Activated naive CD4-positive, alpha-beta T cell treated with anti-CD3 and anti-CD28 coated beads, Interleukin-2, amount 50 U/mL, for 24 hours (primary cell): ENCODE data around the gene PCDHB6.
"Not testable (repeated sequence)": the region's sequence is repeated elsewhere in the genome, so short reads cannot be mapped to it uniquely, and the experiment has no call there.

Experiments
- H3K27ac Mint-ChIP-seq: one replicate; pipeline ENCODE4 v1.8.0; 2021; ENCODE audit warnings: mild to moderate bottlenecking, mixed read lengths
- H3K27me3 Mint-ChIP-seq: one replicate; pipeline ENCODE4 v1.8.0; 2021; ENCODE audit warnings: mixed read lengths
- H3K36me3 Mint-ChIP-seq: one replicate; pipeline ENCODE4 v1.8.0; 2021; ENCODE audit warnings: mixed read lengths
- H3K4me1 Mint-ChIP-seq: one replicate; pipeline ENCODE4 v1.8.0; 2021; ENCODE audit warnings: mixed read lengths
- H3K4me3 Mint-ChIP-seq: one replicate; pipeline ENCODE4 v1.8.0; 2021; ENCODE audit warnings: mild to moderate bottlenecking, mixed read lengths
- H3K9me3 Mint-ChIP-seq: one replicate; pipeline ENCODE4 v1.8.0; 2021; ENCODE audit warnings: mixed read lengths

The PCDHB6 gene

DNA sequence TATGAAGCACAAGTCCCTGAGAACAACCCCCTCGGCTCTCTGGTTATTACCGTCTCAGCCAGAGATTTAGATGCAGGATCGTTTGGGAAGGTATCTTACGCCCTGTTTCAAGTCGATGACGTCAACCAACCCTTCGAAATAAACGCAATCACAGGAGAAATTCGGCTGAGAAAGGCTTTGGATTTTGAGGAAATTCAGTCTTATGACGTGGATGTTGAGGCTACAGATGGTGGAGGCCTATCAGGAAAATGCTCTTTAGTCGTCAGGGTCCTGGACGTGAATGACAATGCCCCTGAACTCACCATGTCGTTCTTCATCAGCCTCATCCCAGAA, 1.1 kb downstream of the PCDHB6 start:
- Mint-ChIP-seq H3K27ac (no peak overlapping the region), H3K4me1 (peaks cover 4% of the 10 kb centered on the region), H3K27me3 (peaks cover 45% of the 10 kb centered on the region), H3K4me3 (no peak overlapping the region), H3K36me3 (peaks cover 14% of the 10 kb centered on the region), H3K9me3 (peaks cover 22% of the 10 kb centered on the region)

DNA sequence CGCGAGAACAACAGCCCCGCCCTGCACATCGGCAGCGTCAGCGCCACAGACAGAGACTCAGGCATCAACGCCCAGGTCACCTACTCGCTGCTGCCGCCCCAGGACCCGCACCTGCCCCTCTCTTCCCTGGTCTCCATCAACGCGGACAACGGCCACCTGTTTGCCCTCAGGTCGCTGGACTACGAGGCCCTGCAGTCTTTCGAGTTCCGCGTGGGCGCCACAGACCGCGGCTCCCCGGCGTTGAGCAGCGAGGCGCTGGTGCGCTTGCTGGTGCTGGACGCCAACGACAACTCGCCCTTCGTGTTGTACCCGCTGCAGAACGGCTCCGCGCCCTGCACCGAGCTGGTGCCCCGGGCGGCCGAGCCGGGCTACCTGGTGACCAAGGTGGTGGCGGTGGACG, 1.8 kb downstream of the PCDHB6 start:
- not testable (repeated sequence) for H3K4me3 Mint-ChIP-seq, H3K27ac Mint-ChIP-seq, H3K4me1 Mint-ChIP-seq
- peaks cover 29% of the 10 kb centered on the region for H3K9me3 Mint-ChIP-seq
- H3K36me3 Mint-ChIP-seq, result peaks cover 16% of the 10 kb centered on the region
- H3K27me3 Mint-ChIP-seq, result peaks cover 47% of the 10 kb centered on the region

DNA sequence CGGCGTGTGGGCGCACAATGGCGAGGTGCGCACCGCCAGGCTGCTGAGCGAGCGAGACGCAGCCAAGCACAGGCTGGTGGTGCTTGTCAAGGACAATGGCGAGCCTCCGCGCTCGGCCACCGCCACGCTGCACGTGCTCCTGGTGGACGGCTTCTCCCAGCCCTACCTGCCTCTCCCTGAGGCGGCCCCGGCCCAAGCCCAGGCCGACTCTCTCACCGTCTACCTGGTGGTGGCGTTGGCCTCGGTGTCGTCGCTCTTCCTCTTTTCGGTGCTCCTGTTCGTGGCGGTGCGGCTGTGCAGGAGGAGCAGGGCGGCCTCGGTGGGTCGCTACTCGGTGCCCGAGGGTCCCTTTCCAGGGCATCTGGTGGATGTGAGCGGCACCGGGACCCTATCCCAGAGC, 2.2 kb downstream of the PCDHB6 start:
- not testable (repeated sequence) for H3K4me3 Mint-ChIP-seq

DNA sequence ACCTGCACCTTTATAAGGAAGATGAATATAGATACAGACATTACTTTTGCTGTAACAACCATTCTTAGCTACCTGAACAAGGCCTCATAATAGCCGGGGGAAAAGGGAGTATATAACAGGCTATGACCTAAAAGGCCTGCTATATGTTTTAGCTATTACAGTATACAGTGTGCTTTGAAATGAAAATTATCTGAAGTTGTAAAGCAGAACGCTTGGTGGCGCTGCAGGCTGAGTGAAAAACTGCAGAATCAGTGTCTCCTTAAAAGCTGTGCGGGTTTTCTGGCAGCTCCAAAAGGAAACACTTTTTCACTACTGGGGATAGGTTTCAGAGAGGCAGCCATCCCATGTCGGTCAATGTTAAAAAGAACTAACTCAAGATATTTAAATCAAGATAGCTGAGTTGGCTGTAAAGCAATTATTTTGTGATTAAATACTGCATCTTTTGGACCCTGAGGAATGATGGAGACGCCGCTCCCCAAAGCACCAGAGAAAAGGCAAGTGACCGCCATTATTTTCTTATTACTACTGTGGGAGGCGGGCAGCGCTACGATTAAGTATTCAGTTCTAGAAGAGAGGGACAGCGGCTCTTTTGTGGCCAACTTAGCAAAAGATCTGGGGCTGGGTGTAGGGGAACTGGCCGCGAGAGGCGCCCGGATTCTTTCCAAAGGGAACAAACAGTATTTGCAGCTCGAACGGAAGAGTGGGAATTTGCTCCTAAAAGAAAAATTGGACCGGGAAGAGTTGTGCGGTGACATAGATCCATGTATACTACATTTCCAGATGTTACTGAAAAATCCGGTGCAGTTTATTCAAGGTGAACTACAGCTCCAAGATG, 5.9 kb downstream of the PCDHB6 start:
- Mint-ChIP-seq H3K27me3 (peaks cover 38% of the 10 kb centered on the region), H3K27ac (no peak overlapping the region), H3K36me3 (peaks cover 13% of the 10 kb centered on the region), H3K4me3 (no peak overlapping the region), H3K9me3 (peaks cover 25% of the 10 kb centered on the region), H3K4me1 (no peaks in the 10 kb centered on the region)

More for the DNA sequence above, 2.2 kb downstream of the PCDHB6 start:
- H3K4me1 Mint-ChIP-seq, H3K27ac Mint-ChIP-seq: not testable (repeated sequence)
- Mint-ChIP-seq H3K9me3 (peaks cover 34% of the 10 kb centered on the region), H3K36me3 (peaks cover 17% of the 10 kb centered on the region), H3K27me3 (peaks cover 49% of the 10 kb centered on the region)

DNA sequence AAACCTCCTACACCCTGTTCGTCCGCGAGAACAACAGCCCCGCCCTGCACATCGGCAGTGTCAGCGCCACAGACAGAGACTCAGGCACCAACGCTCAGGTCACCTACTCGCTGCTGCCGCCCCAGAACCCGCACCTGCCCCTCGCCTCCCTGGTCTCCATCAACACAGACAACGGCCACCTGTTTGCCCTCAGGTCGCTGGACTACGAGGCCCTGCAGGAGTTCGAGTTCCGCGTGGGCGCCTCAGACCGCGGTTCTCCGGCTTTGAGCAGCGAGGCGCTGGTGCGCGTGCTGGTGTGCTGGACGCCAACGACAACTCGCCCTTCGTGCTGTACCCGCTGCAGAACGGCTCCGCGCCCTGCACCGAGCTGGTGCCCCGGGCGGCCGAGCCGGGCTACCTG, 7.5 kb downstream of the PCDHB6 start:
- H3K27ac Mint-ChIP-seq, H3K36me3 Mint-ChIP-seq: not testable (repeated sequence)

DNA sequence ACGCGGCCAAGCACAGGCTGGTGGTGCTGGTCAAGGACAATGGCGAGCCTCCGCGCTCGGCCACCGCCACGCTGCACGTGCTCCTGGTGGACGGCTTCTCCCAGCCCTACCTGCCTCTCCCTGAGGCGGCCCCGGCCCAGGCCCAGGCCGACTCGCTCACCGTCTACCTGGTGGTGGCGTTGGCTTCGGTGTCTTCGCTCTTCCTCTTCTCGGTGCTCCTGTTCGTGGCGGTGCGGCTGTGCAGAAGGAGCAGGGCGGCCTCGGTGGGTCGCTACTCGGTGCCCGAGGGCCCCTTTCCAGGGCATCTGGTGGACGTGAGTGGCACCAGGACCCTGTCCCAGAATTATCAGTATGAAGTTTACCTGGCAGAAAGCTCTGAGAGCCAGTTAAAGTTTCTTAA, 8.0 kb downstream of the PCDHB6 start:
- not testable (repeated sequence) for H3K36me3 Mint-ChIP-seq, H3K27ac Mint-ChIP-seq, H3K4me3 Mint-ChIP-seq, H3K4me1 Mint-ChIP-seq
- Mint-ChIP-seq H3K9me3 (peaks cover 22% of the 10 kb centered on the region), H3K27me3 (peaks cover 27% of the 10 kb centered on the region)

More for the DNA sequence above, 7.5 kb downstream of the PCDHB6 start:
- Mint-ChIP-seq H3K9me3 (peaks cover 25% of the 10 kb centered on the region), H3K27me3 (peaks cover 30% of the 10 kb centered on the region)
- not testable (repeated sequence) for H3K4me1 Mint-ChIP-seq, H3K4me3 Mint-ChIP-seq

DNA sequence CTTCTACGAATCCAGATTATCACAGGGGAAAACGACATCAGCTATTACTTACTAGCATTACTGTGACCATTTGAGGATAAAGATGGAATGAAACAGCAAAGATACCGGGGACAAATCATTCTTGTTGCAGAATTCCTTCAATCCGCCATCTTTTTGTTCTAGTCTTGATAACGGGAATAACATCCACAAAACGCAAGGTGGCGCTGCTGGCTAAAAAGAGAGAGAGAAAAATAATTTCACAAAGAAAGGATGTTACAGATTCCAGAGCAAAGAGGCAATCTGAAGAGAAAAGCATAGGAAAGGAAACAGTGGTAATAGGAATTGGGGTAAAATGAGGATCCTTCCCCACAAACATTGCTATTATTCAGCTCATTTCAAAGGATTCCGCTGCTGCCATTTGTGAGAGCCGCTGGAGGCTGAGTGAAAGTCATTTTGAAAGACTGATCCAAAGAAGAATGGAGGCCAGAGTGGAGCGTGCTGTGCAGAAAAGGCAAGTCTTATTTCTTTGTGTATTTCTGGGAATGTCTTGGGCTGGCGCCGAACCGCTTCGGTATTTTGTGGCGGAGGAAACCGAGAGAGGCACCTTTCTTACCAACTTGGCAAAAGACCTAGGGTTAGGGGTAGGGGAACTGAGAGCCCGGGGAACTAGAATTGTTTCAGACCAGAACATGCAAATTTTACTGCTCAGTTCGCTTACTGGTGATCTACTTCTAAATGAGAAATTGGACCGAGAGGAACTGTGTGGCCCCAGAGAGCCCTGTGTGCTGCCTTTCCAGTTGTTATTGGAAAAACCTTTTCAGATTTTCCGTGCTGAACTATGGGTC, 22.7 kb downstream of the PCDHB6 start, which contains the start of gene PCDHB7:
Gene PCDHB7, plus strand, starts transcription at position 264 of the 824 bp plus-strand sequence. Its CDS starts 192 bp downstream, at position 456.
- no peak within 1 kb of the TSS for H3K4me3 Mint-ChIP-seq
- peaks cover 4% of the 10 kb centered on the region for H3K4me1 Mint-ChIP-seq
- H3K27me3 Mint-ChIP-seq, result peaks cover 34% of the 10 kb centered on the region
- no peak within 1 kb of the TSS for H3K27ac Mint-ChIP-seq
- no peaks in the 10 kb centered on the region for H3K36me3 Mint-ChIP-seq
- peaks cover 11% of the 10 kb centered on the region for H3K9me3 Mint-ChIP-seq

DNA sequence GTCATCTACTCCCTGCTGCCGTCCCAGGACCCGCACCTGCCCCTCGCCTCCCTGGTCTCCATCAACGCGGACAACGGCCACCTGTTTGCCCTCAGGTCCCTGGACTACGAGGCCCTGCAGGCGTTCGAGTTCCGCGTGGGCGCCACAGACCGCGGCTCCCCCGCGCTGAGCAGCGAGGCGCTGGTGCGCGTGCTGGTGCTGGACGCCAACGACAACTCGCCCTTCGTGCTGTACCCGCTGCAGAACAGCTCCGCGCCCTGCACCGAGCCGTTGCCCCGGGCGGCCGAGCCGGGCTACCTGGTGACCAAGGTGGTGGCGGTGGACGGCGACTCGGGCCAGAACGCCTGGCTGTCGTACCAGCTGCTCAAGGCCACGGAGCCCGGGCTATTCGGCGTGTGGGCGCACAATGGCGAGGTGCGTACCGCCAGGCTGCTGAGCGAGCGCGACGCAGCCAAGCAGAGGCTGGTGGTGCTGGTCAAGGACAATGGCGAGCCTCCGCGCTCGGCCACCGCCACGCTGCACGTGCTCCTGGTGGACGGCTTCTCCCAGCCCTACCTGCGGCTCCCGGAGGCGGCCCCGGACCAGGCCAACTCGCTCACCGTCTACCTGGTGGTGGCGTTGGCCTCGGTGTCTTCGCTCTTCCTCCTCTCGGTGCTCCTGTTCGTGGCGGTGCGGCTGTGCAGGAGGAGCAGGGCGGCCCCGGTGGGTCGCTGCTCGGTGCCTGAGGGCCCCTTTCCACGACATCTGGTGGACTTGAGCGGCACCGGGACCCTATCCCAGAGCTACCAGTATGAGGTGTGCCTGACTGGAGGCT, 24.6 kb downstream of the PCDHB6 start:
- H3K36me3 Mint-ChIP-seq, H3K27ac Mint-ChIP-seq, H3K4me3 Mint-ChIP-seq, H3K4me1 Mint-ChIP-seq, H3K9me3 Mint-ChIP-seq: not testable (repeated sequence)
- peaks cover 21% of the 10 kb centered on the region for H3K27me3 Mint-ChIP-seq

DNA sequence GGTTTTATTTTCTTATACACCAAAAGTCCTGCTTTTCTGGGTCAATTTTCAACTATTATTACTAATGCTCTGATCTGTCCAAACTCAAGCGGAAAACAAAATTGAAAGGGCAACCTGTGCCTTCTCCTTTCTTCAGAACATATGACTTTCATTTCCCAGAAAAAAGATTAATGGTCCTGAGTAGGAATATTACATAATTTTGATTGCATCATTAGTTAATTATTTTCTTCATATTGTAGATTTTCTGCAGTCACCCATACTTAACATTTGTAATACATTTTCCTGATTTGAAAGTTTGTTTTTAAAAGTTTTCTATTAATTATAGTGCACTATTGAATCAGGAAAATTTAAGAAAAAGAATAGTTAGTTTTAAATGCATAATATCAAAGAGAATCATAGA, 26.1 kb downstream of the PCDHB6 start:
- Mint-ChIP-seq H3K36me3 (no peaks in the 10 kb centered on the region), H3K4me3 (no peak overlapping the region), H3K27ac (no peak overlapping the region), H3K27me3 (peaks cover 23% of the 10 kb centered on the region), H3K9me3 (peaks cover 10% of the 10 kb centered on the region), H3K4me1 (peaks cover 4% of the 10 kb centered on the region)

DNA sequence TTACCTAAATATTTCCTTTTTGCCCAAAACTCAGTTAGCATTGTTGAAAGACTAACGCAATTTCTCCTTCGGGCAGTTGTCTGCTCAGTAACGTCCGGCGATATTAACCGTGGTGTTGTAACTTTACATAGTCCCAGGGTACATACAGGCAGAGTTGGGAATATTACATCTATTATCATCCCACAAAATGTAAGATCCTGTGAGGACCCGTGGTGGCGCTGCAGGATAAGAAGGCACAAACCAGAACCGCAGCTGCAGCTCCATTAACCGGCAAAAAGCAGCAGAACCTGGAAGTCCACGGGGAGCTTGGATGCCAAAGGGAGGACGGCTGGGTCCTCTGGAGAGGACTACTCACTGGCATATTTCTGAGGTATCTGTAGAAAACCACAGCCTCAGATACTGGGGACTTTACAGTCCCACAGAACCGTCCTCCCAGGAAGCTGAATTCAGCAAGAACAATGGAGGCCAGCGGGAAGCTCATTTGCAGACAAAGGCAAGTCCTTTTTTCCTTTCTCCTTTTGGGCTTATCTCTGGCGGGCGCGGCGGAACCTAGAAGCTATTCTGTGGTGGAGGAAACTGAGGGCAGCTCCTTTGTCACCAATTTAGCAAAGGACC, 27.8 kb downstream of the PCDHB6 start, which contains the start of gene PCDHB8:
Gene PCDHB8, plus strand, starts transcription at position 214 of the 615 bp plus-strand sequence. Its CDS starts 245 bp downstream, at position 459.
- H3K9me3 Mint-ChIP-seq, result peaks cover 11% of the 10 kb centered on the region
- H3K36me3 Mint-ChIP-seq, H3K27ac Mint-ChIP-seq, H3K4me1 Mint-ChIP-seq, H3K4me3 Mint-ChIP-seq: not testable (repeated sequence)
- H3K27me3 Mint-ChIP-seq, result peaks cover 32% of the 10 kb centered on the region

DNA sequence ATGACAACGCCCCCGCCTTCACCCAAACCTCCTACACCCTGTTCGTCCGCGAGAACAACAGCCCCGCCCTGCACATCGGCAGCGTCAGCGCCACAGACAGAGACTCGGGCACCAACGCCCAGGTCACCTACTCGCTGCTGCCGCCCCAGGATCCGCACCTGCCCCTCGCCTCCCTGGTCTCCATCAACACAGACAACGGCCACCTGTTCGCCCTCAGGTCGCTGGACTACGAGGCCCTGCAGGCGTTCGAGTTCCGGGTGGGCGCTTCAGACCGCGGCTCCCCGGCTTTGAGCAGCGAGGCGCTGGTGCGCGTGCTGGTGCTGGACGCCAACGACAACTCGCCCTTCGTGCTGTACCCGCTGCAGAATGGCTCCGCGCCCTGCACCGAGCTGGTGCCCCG, 29.5 kb downstream of the PCDHB6 start:
- not testable (repeated sequence) for H3K27ac Mint-ChIP-seq, H3K36me3 Mint-ChIP-seq, H3K4me3 Mint-ChIP-seq

DNA sequence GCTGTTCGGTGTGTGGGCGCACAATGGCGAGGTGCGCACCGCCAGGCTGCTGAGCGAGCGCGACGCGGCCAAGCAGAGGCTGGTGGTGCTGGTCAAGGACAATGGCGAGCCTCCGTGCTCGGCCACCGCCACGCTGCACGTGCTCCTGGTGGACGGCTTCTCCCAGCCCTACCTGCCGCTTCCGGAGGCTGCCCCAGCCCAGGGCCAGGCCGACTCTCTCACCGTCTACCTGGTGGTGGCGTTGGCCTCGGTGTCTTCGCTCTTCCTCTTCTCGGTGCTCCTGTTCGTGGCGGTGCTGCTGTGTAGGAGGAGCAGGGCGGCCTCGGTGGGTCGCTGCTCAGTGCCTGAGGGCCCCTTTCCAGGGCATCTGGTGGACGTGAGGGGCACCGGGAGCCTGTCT, 30.0 kb downstream of the PCDHB6 start:
- H3K4me1 Mint-ChIP-seq, H3K4me3 Mint-ChIP-seq, H3K27ac Mint-ChIP-seq, H3K36me3 Mint-ChIP-seq: not testable (repeated sequence)
- H3K9me3 Mint-ChIP-seq, result peaks cover 20% of the 10 kb centered on the region
- peaks cover 34% of the 10 kb centered on the region for H3K27me3 Mint-ChIP-seq

More for the DNA sequence above, 29.5 kb downstream of the PCDHB6 start:
- not testable (repeated sequence) for H3K4me1 Mint-ChIP-seq
- H3K9me3 Mint-ChIP-seq, result peaks cover 16% of the 10 kb centered on the region
- peaks cover 30% of the 10 kb centered on the region for H3K27me3 Mint-ChIP-seq

DNA sequence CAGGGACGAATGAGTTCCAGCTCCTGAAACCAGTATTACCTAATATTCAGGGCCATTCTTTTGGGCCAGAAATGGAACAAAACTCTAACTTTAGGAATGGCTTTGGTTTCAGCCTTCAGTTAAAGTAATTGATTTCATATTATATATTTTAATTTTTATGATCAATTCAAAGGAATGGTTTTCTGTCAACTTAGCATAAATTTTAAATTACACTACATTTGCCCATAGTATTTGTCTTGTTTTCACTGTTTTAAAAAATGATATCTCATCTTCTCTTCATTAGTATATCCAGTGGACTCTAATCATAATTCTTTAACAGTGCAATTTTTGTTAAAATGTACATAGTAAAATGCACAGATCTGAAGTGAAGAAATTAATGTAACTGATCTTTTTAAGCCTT, 30.5 kb downstream of the PCDHB6 start:
- Mint-ChIP-seq H3K27ac (no peak overlapping the region), H3K27me3 (peaks cover 37% of the 10 kb centered on the region), H3K9me3 (peaks cover 25% of the 10 kb centered on the region), H3K4me3 (no peak overlapping the region), H3K4me1 (no peaks in the 10 kb centered on the region), H3K36me3 (peaks cover 7% of the 10 kb centered on the region)

DNA sequence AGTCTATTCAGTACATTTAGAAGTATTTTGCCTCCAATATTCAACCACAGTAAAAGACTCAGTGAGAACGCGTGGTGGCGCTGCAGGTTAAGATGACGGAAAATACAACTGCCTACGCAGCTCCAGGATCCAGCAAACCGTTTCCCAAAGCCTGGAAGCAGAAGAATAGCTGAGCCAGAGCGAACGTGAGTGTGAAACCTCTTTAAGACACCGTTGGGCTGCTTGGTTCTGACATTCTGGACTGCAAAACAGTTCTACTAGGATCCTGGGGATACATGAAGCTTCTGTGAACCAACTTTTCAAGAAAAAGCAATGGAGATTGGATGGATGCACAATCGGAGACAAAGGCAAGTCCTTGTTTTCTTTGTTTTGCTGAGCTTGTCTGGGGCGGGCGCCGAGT, 32.4 kb downstream of the PCDHB6 start, which contains the start of gene PCDHB16:
Gene PCDHB16, plus strand, starts transcription at position 140 of the 400 bp plus-strand sequence. Its CDS starts 173 bp downstream, at position 313.
- Mint-ChIP-seq H3K27me3 (peaks cover 46% of the 10 kb centered on the region), H3K4me1 (peaks cover 7% of the 10 kb centered on the region), H3K4me3 (no peak within 1 kb of the TSS), H3K27ac (no peak within 1 kb of the TSS), H3K36me3 (peaks cover 10% of the 10 kb centered on the region), H3K9me3 (peaks cover 31% of the 10 kb centered on the region)
